Measurements from ENCODE around the gene NUDT9. TPM values are rescaled to one million over a fixed set of nuclear protein-coding genes. Genes with fewer than 3 reads are reported as not detected.
"Not testable (repeated sequence)": the region's sequence is repeated elsewhere in the genome, so short reads cannot be mapped to it uniquely, and the experiment has no call there.

Gene NUDT9
- total RNA-seq, 1 experiment from 2014 or later, result 4.9 TPM

DNA sequence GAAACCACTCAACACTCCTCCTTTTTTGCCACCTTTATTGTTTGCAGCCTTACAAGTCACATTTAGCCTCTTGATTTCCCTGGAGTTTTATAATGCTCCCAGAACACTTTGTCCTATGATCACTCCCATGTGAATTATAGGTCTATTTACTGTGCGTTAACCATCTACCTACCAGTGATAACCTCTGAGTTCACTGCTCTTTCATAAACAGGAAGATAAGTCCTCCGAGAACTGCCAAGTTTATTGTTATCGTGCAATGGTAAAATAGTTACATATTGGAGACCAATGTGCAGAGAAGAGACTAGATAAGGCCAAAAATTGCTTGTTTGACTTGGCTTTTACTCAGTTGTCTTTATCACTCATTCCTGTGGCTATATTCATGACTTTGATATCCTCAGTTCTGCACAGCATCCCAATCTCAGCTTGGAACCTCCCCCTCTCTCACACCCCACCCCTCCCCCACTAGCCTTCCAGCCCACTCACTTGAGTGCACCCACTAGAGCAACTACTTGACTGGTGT, 12.9 kb upstream of the NUDT9 start:
- no peak for DNase-seq (ENCODE audit: low read depth)

GRCh38 chr4:87410157-87410556, 12.2 kb upstream of the NUDT9 start:
- DNase-seq (ENCODE audit: low read depth), result no peak

DNA sequence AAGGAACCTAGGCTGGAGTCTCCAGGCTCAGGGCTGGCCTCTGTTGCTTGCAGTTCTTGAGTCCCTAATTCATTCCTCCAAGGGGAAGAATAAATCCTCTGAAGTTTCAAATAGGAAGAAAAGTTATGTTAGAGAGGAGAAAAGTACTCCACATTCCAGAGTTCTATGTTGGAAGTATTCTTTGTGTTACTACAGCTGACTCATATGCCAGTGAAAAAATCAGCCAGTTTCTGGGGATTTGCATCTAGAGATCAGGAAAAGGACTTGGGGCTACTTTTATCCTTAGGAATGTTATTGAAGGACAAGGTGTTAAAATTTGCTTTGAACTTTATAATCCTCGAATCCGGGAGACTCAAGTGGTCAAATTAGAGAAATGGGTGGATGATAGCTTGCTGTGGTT, 11.7 kb upstream of the NUDT9 start:
- no peak for DNase-seq (ENCODE audit: low read depth)

GRCh38 chr4:87414816-87415215, 7.6 kb upstream of the NUDT9 start:
- no peak for DNase-seq (ENCODE audit: low read depth)

- no peak for DNase-seq (ENCODE audit: low read depth)
Observed at GRCh38 chr4:87416965-87417364, 5.4 kb upstream of the NUDT9 start.

GRCh38 chr4:87418410-87418809, 4.0 kb upstream of the NUDT9 start:
- not testable (repeated sequence) for DNase-seq (ENCODE audit: low read depth)

- no peak for DNase-seq (ENCODE audit: low read depth)
Observed at GRCh38 chr4:87419578-87420249, 2.7 kb upstream of the NUDT9 start.

DNA sequence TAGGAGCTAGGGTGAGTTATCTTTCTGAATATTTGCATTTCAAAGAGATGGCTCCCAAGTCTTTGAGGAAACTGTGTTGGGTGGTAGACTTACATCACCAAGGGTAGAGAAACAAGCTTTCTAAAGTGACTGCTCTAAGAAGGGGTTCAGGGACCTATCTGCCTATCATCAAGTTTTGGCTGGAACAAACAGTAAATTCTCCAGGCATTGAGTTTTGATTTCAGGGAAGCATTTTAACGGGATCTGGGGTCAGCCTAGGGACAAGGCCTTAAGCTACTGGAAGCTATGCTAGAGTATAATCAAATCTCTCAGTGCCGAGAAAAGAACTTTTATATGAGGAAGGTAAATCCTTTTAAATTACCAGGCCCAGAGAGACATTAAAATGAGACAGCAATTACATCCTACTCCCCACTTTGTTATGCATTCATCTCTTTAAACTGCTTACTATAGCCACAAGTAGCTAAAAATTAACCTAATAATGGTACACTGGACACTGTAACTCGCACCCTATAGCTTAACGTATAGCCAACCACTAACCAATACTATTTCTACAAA, 2.0 kb upstream of the NUDT9 start:
- no peak for DNase-seq (ENCODE audit: low read depth)

GRCh38 chr4:87423317-87424098, 1.1 kb downstream of the NUDT9 start:
- DNase-seq (ENCODE audit: low read depth), result no peak

DNA sequence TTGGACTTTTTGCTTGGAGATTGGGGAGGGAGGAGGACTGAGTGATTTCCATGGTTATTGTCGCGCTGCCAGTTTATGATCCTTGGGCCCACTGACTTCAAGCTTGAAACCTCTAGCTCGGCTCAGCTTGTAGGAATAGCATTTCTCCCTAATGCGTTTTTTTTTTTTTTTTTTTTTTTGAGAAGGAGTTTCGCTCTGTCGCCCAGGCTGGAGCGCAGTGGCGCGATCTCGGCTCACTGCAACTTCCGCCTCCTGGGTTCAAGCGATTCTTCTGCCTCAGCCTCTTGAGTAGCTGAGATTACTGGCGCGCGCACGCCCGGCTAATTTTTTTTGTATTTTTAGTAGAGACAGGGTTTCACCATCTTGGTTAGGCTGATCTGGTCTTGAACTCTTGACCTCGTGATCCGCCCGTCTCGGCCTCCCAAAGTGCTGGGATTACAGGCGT, 1.7 kb downstream of the NUDT9 start:
- DNase-seq (ENCODE audit: low read depth), result not testable (repeated sequence)

- no peak for DNase-seq (ENCODE audit: low read depth)
Observed at GRCh38 chr4:87425711-87426110, 3.3 kb downstream of the NUDT9 start.

GRCh38 chr4:87426865-87427517, 4.6 kb downstream of the NUDT9 start:
- no peak for DNase-seq (ENCODE audit: low read depth)

- DNase-seq (ENCODE audit: low read depth), result no peak
Observed at GRCh38 chr4:87427518-87427868, 5.1 kb downstream of the NUDT9 start.

DNA sequence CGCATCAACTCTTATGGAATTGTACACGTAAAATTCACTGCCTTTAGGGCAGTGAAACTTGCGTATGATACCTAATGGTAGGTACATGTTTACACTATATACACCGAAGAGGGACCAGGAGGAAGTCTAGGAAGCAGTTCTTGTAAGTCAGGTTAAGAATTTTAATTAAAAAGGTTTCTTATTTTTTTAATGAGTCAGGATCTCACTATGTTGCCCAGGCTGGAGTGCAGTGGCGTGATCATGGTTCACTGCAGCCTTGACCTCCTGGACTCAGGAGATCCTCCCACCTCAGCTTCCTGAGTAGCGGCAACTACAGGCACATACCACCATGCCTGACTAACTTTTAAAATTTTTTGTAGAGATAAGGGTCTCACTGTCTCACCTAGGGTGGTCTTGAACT, 6.6 kb downstream of the NUDT9 start:
- no peak for DNase-seq (ENCODE audit: low read depth)

GRCh38 chr4:87430038-87430437, 7.7 kb downstream of the NUDT9 start:
- no peak for DNase-seq (ENCODE audit: low read depth)

- DNase-seq (ENCODE audit: low read depth), result no peak
Observed at GRCh38 chr4:87433342-87433741, 11.0 kb downstream of the NUDT9 start.

GRCh38 chr4:87442889-87443288, 20.5 kb downstream of the NUDT9 start:
- no peak for DNase-seq (ENCODE audit: low read depth)

- no peak for DNase-seq (ENCODE audit: low read depth)
Observed at GRCh38 chr4:87444741-87445140, 22.4 kb downstream of the NUDT9 start.

DNA sequence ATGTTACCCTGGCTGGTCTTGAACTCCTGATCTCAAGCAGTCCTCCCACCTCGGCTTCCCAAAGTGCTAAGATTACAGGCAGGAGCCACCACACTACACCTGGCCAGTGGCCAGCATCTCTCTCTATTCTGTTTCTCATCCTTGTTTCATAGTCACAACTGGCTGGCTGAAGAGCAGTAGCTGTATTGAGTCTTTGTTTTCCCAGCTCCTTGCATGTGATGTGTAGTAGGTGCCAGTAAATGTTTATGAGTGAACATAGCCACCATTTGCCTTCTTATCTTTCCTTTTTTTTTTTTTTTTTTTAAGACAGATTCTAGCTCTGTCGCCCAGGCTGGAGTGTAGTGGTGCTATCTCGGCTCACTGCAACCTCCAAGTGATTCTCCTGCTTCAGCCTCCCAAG, 23.6 kb downstream of the NUDT9 start:
- no peak for DNase-seq (ENCODE audit: low read depth)

GRCh38 chr4:87446375-87446774, 24.0 kb downstream of the NUDT9 start:
- DNase-seq (ENCODE audit: low read depth), result not testable (repeated sequence)

DNA sequence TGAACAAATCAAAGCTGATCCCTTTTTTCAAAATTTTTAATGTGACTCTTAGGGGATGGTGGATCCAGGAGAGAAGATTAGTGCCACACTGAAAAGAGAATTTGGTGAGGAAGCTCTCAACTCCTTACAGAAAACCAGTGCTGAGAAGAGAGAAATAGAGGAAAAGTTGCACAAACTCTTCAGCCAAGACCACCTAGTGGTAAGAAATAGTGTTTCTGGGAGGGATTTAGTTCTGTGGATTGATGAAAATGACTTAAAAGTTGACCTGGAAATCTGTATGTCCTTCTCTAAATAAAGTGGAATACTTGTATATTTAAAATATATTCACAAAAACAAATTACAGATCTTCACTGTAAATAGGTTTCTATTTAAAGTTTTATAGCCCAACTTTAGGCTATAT, 29.2 kb downstream of the NUDT9 start:
- DNase-seq (ENCODE audit: low read depth), result no peak

GRCh38 chr4:87458913-87459312, 36.5 kb downstream of the NUDT9 start:
- no peak for DNase-seq (ENCODE audit: low read depth)

All from Daoy (cell line).